KMS-11 (cell line): ENCODE measurements around the gene PTCD2.

Source experiments
- H2AFZ ChIP-seq: fragments of 200-600 bp; sonication (generic); 2 replicates; pipeline ENCODE4 v1.6.1; 2016; ENCODE audit warnings: antibody characterized with exemption, mixed run types, low read depth
- H3K27ac ChIP-seq: fragments of 200-600 bp; sonication (generic); 2 replicates; pipeline ENCODE4 v1.6.1; 2016; ENCODE audit warnings: mild to moderate bottlenecking, mixed run types
- H3K27me3 ChIP-seq: fragments of 200-600 bp; sonication (generic); 2 replicates; pipeline ENCODE4 v1.6.1; 2017; ENCODE audit warnings: mild to moderate bottlenecking, low read depth, mixed run types, moderate library complexity; ENCODE audit not compliant: insufficient read depth
- H3K36me3 ChIP-seq: fragments of 200-600 bp; sonication (generic); 2 replicates; pipeline ENCODE4 v1.6.1; 2017; ENCODE audit warnings: mild to moderate bottlenecking, mixed run types; ENCODE audit not compliant: insufficient read depth
- H3K4me1 ChIP-seq: fragments of 200-600 bp; sonication (generic); 2 replicates; pipeline ENCODE4 v1.6.1; 2016; ENCODE audit warnings: mild to moderate bottlenecking, low read depth, mixed run types; ENCODE audit not compliant: poor library complexity, severe bottlenecking
- H3K4me2 ChIP-seq: fragments of 200-600 bp; sonication (generic); 2 replicates; pipeline ENCODE4 v1.7.0; 2016; ENCODE audit warnings: mild to moderate bottlenecking, mixed run types
- H3K4me3 ChIP-seq: fragments of 200-600 bp; sonication (generic); IDR thresholded peaks from 2 replicates; pipeline ENCODE4 v1.6.1; 2017; ENCODE audit warnings: low read depth, low read length, mixed read lengths; ENCODE audit not compliant: insufficient read depth
- H3K79me2 ChIP-seq: fragments of 200-600 bp; sonication (generic); 2 replicates; pipeline ENCODE4 v1.6.1; 2016; ENCODE audit warnings: low read depth, mixed run types; ENCODE audit not compliant: insufficient read depth
- H3K9ac ChIP-seq: fragments of 200-600 bp; sonication (generic); 2 replicates; pipeline ENCODE4 v1.6.1; 2016; ENCODE audit warnings: mild to moderate bottlenecking, mixed run types
- H4K20me1 ChIP-seq: fragments of 200-600 bp; sonication (generic); 2 replicates; pipeline ENCODE4 v1.6.1; 2016; ENCODE audit warnings: mild to moderate bottlenecking, mixed run types; ENCODE audit not compliant: insufficient read depth
- TF ChIP-seq, protein P1 (sequence below): fragments of 200-600 bp; sonication (generic); conservative IDR thresholded peaks from 2 replicates; pipeline ENCODE4 v1.6.1; 2017; ENCODE audit warnings: low read depth, mild to moderate bottlenecking, antibody characterized with exemption, low read length, moderate library complexity, mixed read lengths

Gene PTCD2

GRCh38 chr5:72286798-72287197 lies 33.4 kb upstream of the PTCD2 start:
- H3K9ac ChIP-seq, result no peak overlapping the region
- H3K27me3 ChIP-seq, result no peaks in the 10 kb centered on the region
- H3K79me2 ChIP-seq, result no peaks in the 10 kb centered on the region
- H3K27ac ChIP-seq, result no peak overlapping the region
- H3K4me2 ChIP-seq, result no peak overlapping the region
- H3K36me3 ChIP-seq, result no peaks in the 10 kb centered on the region; the same call in 1 of the 2 replicates
- H3K4me1 ChIP-seq, result peaks cover 44% of the 10 kb centered on the region
- TF ChIP-seq, protein P1, sequence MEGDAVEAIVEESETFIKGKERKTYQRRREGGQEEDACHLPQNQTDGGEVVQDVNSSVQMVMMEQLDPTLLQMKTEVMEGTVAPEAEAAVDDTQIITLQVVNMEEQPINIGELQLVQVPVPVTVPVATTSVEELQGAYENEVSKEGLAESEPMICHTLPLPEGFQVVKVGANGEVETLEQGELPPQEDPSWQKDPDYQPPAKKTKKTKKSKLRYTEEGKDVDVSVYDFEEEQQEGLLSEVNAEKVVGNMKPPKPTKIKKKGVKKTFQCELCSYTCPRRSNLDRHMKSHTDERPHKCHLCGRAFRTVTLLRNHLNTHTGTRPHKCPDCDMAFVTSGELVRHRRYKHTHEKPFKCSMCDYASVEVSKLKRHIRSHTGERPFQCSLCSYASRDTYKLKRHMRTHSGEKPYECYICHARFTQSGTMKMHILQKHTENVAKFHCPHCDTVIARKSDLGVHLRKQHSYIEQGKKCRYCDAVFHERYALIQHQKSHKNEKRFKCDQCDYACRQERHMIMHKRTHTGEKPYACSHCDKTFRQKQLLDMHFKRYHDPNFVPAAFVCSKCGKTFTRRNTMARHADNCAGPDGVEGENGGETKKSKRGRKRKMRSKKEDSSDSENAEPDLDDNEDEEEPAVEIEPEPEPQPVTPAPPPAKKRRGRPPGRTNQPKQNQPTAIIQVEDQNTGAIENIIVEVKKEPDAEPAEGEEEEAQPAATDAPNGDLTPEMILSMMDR, result no peak
- no peak overlapping the region for H2AFZ ChIP-seq
- no peaks in the 10 kb centered on the region for H4K20me1 ChIP-seq
- no peak overlapping the region for H3K4me3 ChIP-seq

GRCh38 chr5:72288924-72289323 lies 31.2 kb upstream of the PTCD2 start:
- Histone ChIP-seq H3K4me2 (no peak overlapping the region), H2AFZ (no peak overlapping the region), H3K36me3 (no peaks in the 10 kb centered on the region; the same call in 1 of the 2 replicates), H3K4me3 (no peak overlapping the region), H3K27ac (no peak overlapping the region), H3K9ac (no peak overlapping the region), H4K20me1 (no peaks in the 10 kb centered on the region), H3K4me1 (peaks cover 48% of the 10 kb centered on the region), H3K79me2 (peaks cover 3% of the 10 kb centered on the region; the same call in 1 of the 2 replicates), H3K27me3 (no peaks in the 10 kb centered on the region)
- TF ChIP-seq, protein P1, result no peak

DNA sequence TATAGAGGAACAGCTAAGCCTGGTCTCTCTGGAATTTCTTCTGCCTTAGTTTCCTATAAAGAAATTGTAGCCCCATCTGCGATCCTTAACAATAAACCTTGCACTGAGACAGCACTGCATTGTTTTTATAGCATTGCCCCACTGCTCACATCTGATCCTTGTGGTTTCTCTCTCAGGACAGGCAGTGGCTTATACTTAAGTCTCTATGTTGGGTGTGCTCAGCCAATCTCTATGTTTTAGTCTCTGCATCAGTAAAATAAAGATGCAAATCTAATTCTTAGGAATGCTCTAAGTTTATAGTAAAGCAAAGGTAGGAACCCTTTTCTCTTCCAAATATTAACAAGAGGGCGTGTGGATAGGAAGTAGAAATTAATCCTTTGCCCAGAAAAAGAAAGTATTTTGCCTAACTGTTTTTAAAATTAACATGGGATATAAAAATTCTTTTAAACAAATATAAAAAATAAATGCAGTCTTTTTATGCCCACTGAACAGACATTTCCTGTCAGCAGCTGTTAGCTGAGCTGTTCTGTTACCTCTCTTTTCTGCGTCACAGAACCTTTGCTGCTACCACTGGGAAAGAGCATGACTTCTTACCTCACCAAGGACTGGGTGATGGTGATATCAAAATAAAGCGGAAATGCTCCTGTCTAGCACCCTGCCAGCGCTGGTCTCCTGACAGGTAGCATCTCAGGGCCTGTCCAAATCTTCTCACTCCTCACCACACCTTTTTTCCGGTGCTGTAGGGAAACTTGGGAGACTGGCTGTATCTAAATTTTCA lies 29.6 kb upstream of the PTCD2 start:
- Histone ChIP-seq H3K79me2 (peaks cover 8% of the 10 kb centered on the region; the same call in 1 of the 2 replicates), H3K9ac (no peak overlapping the region), H3K4me3 (no peak overlapping the region), H3K27ac (peak overlapping the region; percentile 24; the same call in 1 of the 2 replicates), H4K20me1 (no peaks in the 10 kb centered on the region), H3K4me2 (peak overlapping the region; percentile 30; the same call in 1 of the 2 replicates), H2AFZ (no peak overlapping the region), H3K27me3 (no peaks in the 10 kb centered on the region), H3K4me1 (peaks cover 64% of the 10 kb centered on the region), H3K36me3 (no peaks in the 10 kb centered on the region; the same call in 1 of the 2 replicates)
- TF ChIP-seq, protein P1, result no peak

DNA sequence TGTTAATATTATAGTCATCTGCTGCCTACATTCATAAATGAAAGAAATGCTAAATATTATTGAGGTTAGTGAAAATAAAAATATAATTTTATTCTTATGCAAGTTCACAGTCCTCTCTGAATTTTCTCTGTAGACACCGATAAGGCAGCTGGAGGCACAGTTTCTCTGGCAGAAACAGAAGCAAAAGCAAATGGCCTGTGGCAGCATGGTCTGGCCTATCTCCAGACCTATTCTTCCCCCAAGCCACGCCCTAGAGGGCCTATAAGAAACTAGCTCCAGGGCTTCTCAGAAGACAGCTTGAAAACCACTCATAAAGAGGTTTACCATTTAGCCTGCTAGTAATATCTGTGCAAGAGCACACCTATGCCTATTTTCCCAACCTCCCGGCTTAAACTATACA lies 28.6 kb upstream of the PTCD2 start:
- TF ChIP-seq, protein P1, result no peak
- no peak overlapping the region for H3K9ac ChIP-seq
- no peak overlapping the region for H3K4me3 ChIP-seq
- no peak overlapping the region for H2AFZ ChIP-seq
- peak overlapping the region; percentile 30; the same call in 1 of the 2 replicates for H3K4me2 ChIP-seq
- H3K27ac ChIP-seq, result no peak overlapping the region
- H3K79me2 ChIP-seq, result peaks cover 8% of the 10 kb centered on the region; the same call in 1 of the 2 replicates
- no peaks in the 10 kb centered on the region for H4K20me1 ChIP-seq
- H3K4me1 ChIP-seq, result peaks cover 74% of the 10 kb centered on the region
- no peaks in the 10 kb centered on the region; the same call in 1 of the 2 replicates for H3K36me3 ChIP-seq
- H3K27me3 ChIP-seq, result no peaks in the 10 kb centered on the region
